Astrocyte of the spinal cord (primary cell): ENCODE data around the gene CNNM3.

Experiments
- DNase-seq: peaks from one replicate; pipeline ENCODE4 v3.0.0; 2011; ENCODE audit warnings: low read depth, low spot score
- H3K4me3 ChIP-seq: 2 replicates; pipeline ENCODE4 v1.5.1; 2011; ENCODE audit warnings: low read depth, mild to moderate bottlenecking, low read length, moderate library complexity
- CTCF ChIP-seq: IDR thresholded peaks from 2 replicates; pipeline ENCODE4 v1.5.1; 2012; ENCODE audit warnings: low read depth, mild to moderate bottlenecking, low read length, inconsistent platforms
- in situ Hi-C: cut with HindIII; loops from 2 replicates; pipeline ENCODE4 v1.10.0; 2017; ENCODE audit warnings: low sequenced_read_pairs

CNNM3 gene

GRCh38 chr2:96875498-96876268 is 59.6 kb downstream of the CNNM3 start:
- DNase-seq = no peak
- no peak overlapping the region for H3K4me3 ChIP-seq
- in situ Hi-C loops = no loop called here
- TF ChIP-seq CTCF = no peak

DNA sequence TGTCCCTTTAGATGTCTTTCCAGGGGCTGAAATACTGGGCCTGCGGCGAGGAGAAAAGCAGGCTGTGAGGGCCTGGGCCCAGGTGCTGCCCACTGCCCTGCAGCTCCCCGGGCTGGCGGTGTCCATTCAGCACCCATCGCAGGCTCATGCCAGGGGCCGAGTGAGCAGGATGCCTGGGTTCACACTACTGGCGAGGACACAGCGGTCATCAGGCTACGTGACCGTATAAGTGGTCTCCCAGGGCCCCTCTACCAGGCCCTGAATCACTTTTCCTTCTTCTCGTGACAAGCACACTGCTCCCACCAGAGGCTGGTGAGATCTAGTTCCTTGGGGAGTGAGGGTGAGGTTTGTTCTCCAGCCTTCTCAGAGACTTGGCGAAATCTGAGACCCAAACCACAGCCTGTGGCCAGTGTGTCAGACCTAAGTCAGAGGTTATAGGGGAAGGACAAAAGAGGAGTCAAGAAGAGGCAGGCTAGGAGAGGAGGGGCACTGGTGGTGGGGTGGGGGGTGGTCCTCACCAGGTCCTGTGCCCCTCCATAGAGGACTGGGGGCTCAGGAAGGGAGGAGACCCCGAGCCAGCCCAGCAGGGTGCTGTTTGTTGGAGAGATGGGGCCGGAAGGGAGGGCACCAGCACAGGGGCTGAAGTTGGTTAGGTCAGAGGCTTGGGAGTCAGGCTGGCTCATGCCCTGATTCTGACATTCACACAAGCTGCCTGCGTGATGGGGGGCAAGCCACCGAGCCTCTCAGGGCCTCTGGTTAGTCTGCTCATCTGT is 60.4 kb downstream of the CNNM3 start:
- no peak for TF ChIP-seq CTCF
- no peak overlapping the region for H3K4me3 ChIP-seq
- peak; percentile 48 for DNase-seq
- in situ Hi-C loops = no loop called here

GRCh38 chr2:96877042-96877451 is 61.0 kb downstream of the CNNM3 start:
- no peak for DNase-seq
- TF ChIP-seq CTCF = no peak
- H3K4me3 ChIP-seq = no peak overlapping the region
- in situ Hi-C loops = no loop called here

DNA sequence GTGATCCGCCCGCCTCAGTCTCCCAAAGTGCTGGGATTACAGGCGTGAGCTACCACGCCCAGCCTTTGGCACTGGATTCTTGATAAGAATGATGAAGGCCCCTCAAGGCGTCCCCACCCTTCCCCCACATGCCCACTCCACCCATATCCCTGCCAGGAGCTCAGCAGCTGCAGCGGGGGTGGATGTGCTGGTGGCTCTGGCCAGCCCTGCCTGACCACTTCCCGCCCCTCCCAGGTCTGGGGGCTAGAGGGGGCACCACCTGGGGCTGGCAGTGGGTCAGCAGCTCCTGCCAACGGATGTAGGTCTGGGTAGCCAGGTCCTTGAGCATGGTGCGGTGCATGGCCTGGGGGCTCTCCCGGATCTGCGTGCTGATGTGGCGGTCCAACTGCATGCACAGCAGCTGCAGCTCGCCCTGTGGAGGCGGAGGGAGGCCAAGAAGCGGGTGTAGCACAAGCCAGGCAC is 61.6 kb downstream of the CNNM3 start:
- DNase-seq = no peak
- no peak for TF ChIP-seq CTCF
- no peak overlapping the region for H3K4me3 ChIP-seq
- in situ Hi-C loops = no loop called here

GRCh38 chr2:96878171-96878570 is 62.1 kb downstream of the CNNM3 start:
- no peak for DNase-seq
- no peak overlapping the region for H3K4me3 ChIP-seq
- TF ChIP-seq CTCF = no peak
- in situ Hi-C loops = no loop called here

GRCh38 chr2:96878796-96879544 is 62.9 kb downstream of the CNNM3 start:
- TF ChIP-seq CTCF = no peak
- no peak overlapping the region for H3K4me3 ChIP-seq
- in situ Hi-C loops = no loop called here
- DNase-seq = no peak
